ENCODE measurements around the gene CDKL2.
"Not testable (repeated sequence)": the region's sequence is repeated elsewhere in the genome, so short reads cannot be mapped to it uniquely, and the experiment has no call there.

CDKL2 gene

GRCh38 chr4:75555294-75556164 is 74.8 kb downstream of the CDKL2 start, which contains the start of gene ODAPH:
TSS of gene ODAPH (plus strand) at chr4:75556066. CDS start at chr4:75556083, 17 bp downstream.
- DNase-seq (ENCODE audit: extremely low read depth in 1 of 2, low read depth in 1 of 2): no peak

- DNase-seq (ENCODE audit: extremely low read depth in 1 of 2, low read depth in 1 of 2): no peak
Measured at GRCh38 chr4:75552452-75552851, 77.9 kb downstream of the CDKL2 start.

- no peak for DNase-seq (ENCODE audit: extremely low read depth in 1 of 2, low read depth in 1 of 2)
Measured at GRCh38 chr4:75549019-75549418, 81.3 kb downstream of the CDKL2 start.

GRCh38 chr4:75547647-75548387 is 82.5 kb downstream of the CDKL2 start:
- DNase-seq (ENCODE audit: extremely low read depth in 1 of 2, low read depth in 1 of 2): no peak

GRCh38 chr4:75545526-75545925 is 84.8 kb downstream of the CDKL2 start:
- no peak for DNase-seq (ENCODE audit: extremely low read depth in 1 of 2, low read depth in 1 of 2)

- DNase-seq (ENCODE audit: extremely low read depth in 1 of 2, low read depth in 1 of 2): no peak
Measured at GRCh38 chr4:75544870-75545269, 85.5 kb downstream of the CDKL2 start.

GRCh38 chr4:75544220-75544619 is 86.1 kb downstream of the CDKL2 start:
- not testable (repeated sequence) for DNase-seq (ENCODE audit: extremely low read depth in 1 of 2, low read depth in 1 of 2)

- DNase-seq (ENCODE audit: extremely low read depth in 1 of 2, low read depth in 1 of 2): no peak
Measured at GRCh38 chr4:75542824-75543223, 87.5 kb downstream of the CDKL2 start.

GRCh38 chr4:75537308-75537707 is 93.0 kb downstream of the CDKL2 start:
- DNase-seq (ENCODE audit: extremely low read depth in 1 of 2, low read depth in 1 of 2): not testable (repeated sequence)

GRCh38 chr4:75533926-75534325 is 96.4 kb downstream of the CDKL2 start:
- DNase-seq (ENCODE audit: extremely low read depth in 1 of 2, low read depth in 1 of 2): not testable (repeated sequence)

GRCh38 chr4:75533339-75533887 is 96.9 kb downstream of the CDKL2 start:
- not testable (repeated sequence) for DNase-seq (ENCODE audit: extremely low read depth in 1 of 2, low read depth in 1 of 2)

- not testable (repeated sequence) for DNase-seq (ENCODE audit: extremely low read depth in 1 of 2, low read depth in 1 of 2)
Measured at GRCh38 chr4:75531536-75532143, 98.7 kb downstream of the CDKL2 start.

GRCh38 chr4:75530556-75531322 is 99.6 kb downstream of the CDKL2 start:
- DNase-seq (ENCODE audit: extremely low read depth in 1 of 2, low read depth in 1 of 2): no peak
